Thyroid gland (tissue), 4 donors: ENCODE data around the gene PRKAR2B. TPM values are rescaled to one million over a fixed set of nuclear protein-coding genes. Genes with fewer than 3 reads are reported as not detected.
A peak's percentile ranks its signal among the peaks of the same experiment; 100 is the strongest.

Experiments
- DNase-seq, 2 donors: peaks; one replicate each; pipeline ENCODE4 v3.0.0-alpha.2; 2019
- H3K27ac ChIP-seq, 3 donors: fragments of 200-600 bp; sonication (generic); 1 replicate in 2 of 3; 2 replicates in 1 of 3; pipeline ENCODE4 v1.5.1; 2016 to 2019; ENCODE audit warnings: mild to moderate bottlenecking in 1 of 3, moderate library complexity in 1 of 3
- H3K27me3 ChIP-seq: fragments of 200-600 bp; sonication (generic); one replicate; pipeline ENCODE4 v1.5.1; 2019
- H3K36me3 ChIP-seq, 2 donors: fragments of 200-600 bp; sonication (generic); one replicate each; pipeline ENCODE4 v1.5.1; 2016 to 2019
- H3K4me1 ChIP-seq, 2 donors: fragments of 200-600 bp; sonication (generic); one replicate each; pipeline ENCODE4 v1.5.1; 2017 to 2019
- H3K4me3 ChIP-seq, 3 donors: fragments of 200-600 bp; sonication (generic); replicated peaks in 1 of 3; 1 replicate in 2 of 3; 2 replicates in 1 of 3; pipeline ENCODE4 v1.5.1; 2016; ENCODE audit warnings: mild to moderate bottlenecking in 1 of 3
- H3K9me3 ChIP-seq: fragments of 200-600 bp; sonication (generic); one replicate; pipeline ENCODE4 v1.5.1; 2017
- CTCF ChIP-seq, 6 experiments: fragments of 200-600 bp in 3 of 6; fragments of 450-650 bp in 3 of 6; sonication (generic) in 3 of 6; IDR thresholded peaks; one replicate each; pipeline ENCODE4 v1.5.1; 2016 to 2019; ENCODE audit warnings: antibody characterized with exemption in 6 of 6, mild to moderate bottlenecking in 2 of 6, inconsistent platforms in 1 of 6, moderate library complexity in 1 of 6
- POLR2A ChIP-seq, 2 donors: fragments of 450-650 bp; IDR thresholded peaks; one replicate each; pipeline ENCODE4 v1.6.1; 2017; ENCODE audit warnings: antibody characterized with exemption in 2 of 2, mild to moderate bottlenecking in 2 of 2, moderate library complexity in 1 of 2
- WGBS, 2 donors: methylation state at CpG; one replicate each; pipeline ENCODE4 v1.1.5; 2017; 5-methylcytosine and 5-hydroxymethylcytosine counted together
- intact Hi-C: fragments of 100-400 bp; cut with DNase I; formaldehyde crosslinking; loops from one replicate; pipeline ENCODE4 v1.15.1; 2023
- total RNA-seq, 4 donors: library from RNA; depleted of rRNA; stranded (reverse); fragments of >200 nt; gene quantifications; one replicate each; pipeline ENCODE4 v1.2.3, GENCODE V29; 2016

PRKAR2B gene
- total RNA-seq, 4 donors from 2014 or later, result 5.1 to 9.0 (median 6.5) TPM

GRCh38 chr7:107119376-107120105 is 75.0 kb downstream of the PRKAR2B start:
- no peaks in the 10 kb centered on the region for H3K36me3 ChIP-seq
- intact Hi-C loops, result no loop called here
- peaks cover 16% of the 10 kb centered on the region in 2 donors for H3K4me1 ChIP-seq
- no peaks in the 10 kb centered on the region for H3K27me3 ChIP-seq
- no peak for DNase-seq
- WGBS, 2 donors, result 44 to 51% methylated on average over 6 of the region's 6 CpGs
- no peak overlapping the region for H3K27ac ChIP-seq
- H3K4me3 ChIP-seq, result no peak overlapping the region
- H3K9me3 ChIP-seq, result no peaks in the 10 kb centered on the region
- TF ChIP-seq POLR2A (IDR thresholded peaks at IDR 0.05) (no peak), CTCF (IDR thresholded peaks at IDR 0.05) (no peak)

GRCh38 chr7:107122486-107122911 is 78.0 kb downstream of the PRKAR2B start:
- intact Hi-C loops, result no loop called here
- Histone ChIP-seq H3K27ac (peak overlapping the region in 1 of 3 donors; percentile 15), H3K27me3 (no peaks in the 10 kb centered on the region), H3K4me3 (no peak overlapping the region), H3K9me3 (no peaks in the 10 kb centered on the region), H3K4me1 (peaks cover 16% of the 10 kb centered on the region in 2 donors), H3K36me3 (no peaks in the 10 kb centered on the region)
- DNase-seq, result no peak
- no peak for TF ChIP-seq POLR2A (IDR thresholded peaks at IDR 0.05)
- TF ChIP-seq CTCF (IDR thresholded peaks at IDR 0.05), result no peak
- WGBS, 2 donors, result 29 to 61% methylated on average over 4 of the region's 4 CpGs

- H3K27me3 ChIP-seq, result no peaks in the 10 kb centered on the region
- 94 to 96% methylated on average over 4 of the region's 4 CpGs for WGBS, 2 donors
- no peak overlapping the region for H3K27ac ChIP-seq
- H3K4me3 ChIP-seq, result no peak overlapping the region
- DNase-seq, result no peak
- intact Hi-C loops, result no loop called here
- H3K9me3 ChIP-seq, result no peaks in the 10 kb centered on the region
- no peaks in the 10 kb centered on the region for H3K36me3 ChIP-seq
- no peak for TF ChIP-seq POLR2A (IDR thresholded peaks at IDR 0.05)
- TF ChIP-seq CTCF (IDR thresholded peaks at IDR 0.05), result no peak
- peaks cover 11 to 14% of the 10 kb centered on the region in 2 donors for H3K4me1 ChIP-seq
Measured at GRCh38 chr7:107123392-107123791, 78.9 kb downstream of the PRKAR2B start.

GRCh38 chr7:107125475-107125874 is 81.0 kb downstream of the PRKAR2B start:
- TF ChIP-seq POLR2A (IDR thresholded peaks at IDR 0.05) (no peak), CTCF (IDR thresholded peaks at IDR 0.05) (no peak)
- 62 to 69% methylated on average over 5 of the region's 5 CpGs for WGBS, 2 donors
- H3K27me3 ChIP-seq, result no peaks in the 10 kb centered on the region
- H3K4me1 ChIP-seq, result no peaks in the 10 kb centered on the region
- H3K36me3 ChIP-seq, result no peaks in the 10 kb centered on the region
- intact Hi-C loops, result no loop called here
- no peak overlapping the region for H3K27ac ChIP-seq
- no peaks in the 10 kb centered on the region for H3K9me3 ChIP-seq
- no peak overlapping the region for H3K4me3 ChIP-seq
- no peak for DNase-seq

- intact Hi-C loops, result no loop called here
- Histone ChIP-seq H3K9me3 (no peaks in the 10 kb centered on the region), H3K36me3 (no peaks in the 10 kb centered on the region), H3K4me1 (no peaks in the 10 kb centered on the region), H3K4me3 (no peak overlapping the region), H3K27me3 (no peaks in the 10 kb centered on the region), H3K27ac (no peak overlapping the region)
- TF ChIP-seq CTCF (IDR thresholded peaks at IDR 0.05), result no peak
- no peak for TF ChIP-seq POLR2A (IDR thresholded peaks at IDR 0.05)
- no peak for DNase-seq
- WGBS, 2 donors, result 92 to 94% methylated on average over 2 of the region's 2 CpGs
Measured at GRCh38 chr7:107128217-107128616, 83.7 kb downstream of the PRKAR2B start.
